Forelimb muscle (tissue), 1 donor: ENCODE results near the gene CAMSAP3. TPM values are rescaled to one million over a fixed set of nuclear protein-coding genes. Genes with fewer than 3 reads are reported as not detected.
"Not testable (repeated sequence)": the region's sequence is repeated elsewhere in the genome, so short reads cannot be mapped to it uniquely, and the experiment has no call there.

ENCODE experiments used
- DNase-seq: peaks from one replicate; pipeline ENCODE4 v3.0.0-alpha.2; 2013; ENCODE audit warnings: low read depth
- polyA plus RNA-seq: library from polyadenylated mRNA; unstranded; fragments of 120-200 nt; gene quantifications from one replicate; pipeline ENCODE4 v1.2.1, GENCODE V29; 2013; ENCODE audit not compliant: insufficient read length

Gene CAMSAP3
- polyA plus RNA-seq, 1 donor, result 0.14 TPM

DNA sequence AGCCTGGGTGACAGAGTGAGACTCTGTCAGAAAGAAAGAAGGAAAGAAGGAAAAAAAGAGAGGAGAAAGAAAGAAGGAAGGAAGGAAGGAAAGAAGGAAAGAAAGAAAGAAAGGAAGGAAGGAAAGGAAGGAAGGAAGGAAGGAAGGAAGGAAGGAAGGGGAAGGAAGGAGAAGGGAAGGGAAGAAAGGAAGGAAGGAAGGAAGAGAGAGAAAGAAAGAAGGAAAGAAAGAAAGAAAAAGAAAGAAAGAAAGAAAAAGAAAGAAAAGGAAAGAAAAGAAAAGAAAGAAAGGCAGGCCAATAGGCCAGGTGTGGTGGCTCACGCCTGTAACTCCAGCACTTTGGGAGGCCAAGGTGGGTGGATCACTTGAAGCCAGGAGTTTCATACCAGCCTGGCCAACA lies 18.2 kb upstream of the CAMSAP3 start:
- not testable (repeated sequence) for DNase-seq

DNA sequence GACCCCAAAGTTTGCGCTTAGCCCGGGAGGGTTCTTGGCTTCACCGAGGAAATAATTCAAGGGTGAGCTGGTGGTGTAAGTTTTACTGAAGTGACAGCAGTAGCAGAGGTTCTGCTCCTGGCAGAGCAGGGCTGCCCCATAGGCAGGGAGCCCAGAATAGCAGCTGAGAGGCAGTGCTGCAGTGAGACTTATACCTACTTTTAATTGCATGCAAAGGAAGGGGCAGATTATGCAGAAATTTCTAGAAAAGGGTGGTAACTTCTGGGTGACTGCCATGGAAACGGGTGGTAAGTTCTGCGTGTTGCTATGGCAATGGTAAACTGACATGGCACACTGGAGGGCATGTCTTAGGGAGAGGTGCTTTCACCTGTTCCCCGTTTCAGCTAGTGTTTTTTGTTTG lies 17.5 kb upstream of the CAMSAP3 start:
- DNase-seq, result no peak

DNA sequence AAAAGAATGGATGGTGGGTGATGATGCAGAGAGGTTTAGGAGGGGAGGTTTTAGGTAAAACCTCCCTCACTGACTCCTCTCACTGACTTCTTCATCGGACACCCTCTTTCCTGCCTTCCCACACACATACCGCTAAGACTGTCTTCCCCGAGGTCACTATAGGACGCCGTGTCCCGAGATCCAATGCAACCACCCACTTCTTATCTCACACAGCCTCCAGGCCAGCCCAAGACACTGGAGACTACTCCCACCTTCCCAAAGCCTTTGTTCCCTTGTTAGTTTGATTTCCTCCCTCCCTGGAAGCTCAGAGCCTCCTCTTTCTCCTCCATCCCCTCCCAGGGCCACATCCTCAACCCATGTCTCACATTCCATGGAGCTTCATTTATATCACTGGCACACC lies 16.5 kb upstream of the CAMSAP3 start:
- DNase-seq, result no peak

- DNase-seq, result no peak
Observed at GRCh38 chr19:7582446-7582845, 13.2 kb upstream of the CAMSAP3 start.

- no peak for DNase-seq
Observed at GRCh38 chr19:7589822-7590221, 5.8 kb upstream of the CAMSAP3 start.

DNA sequence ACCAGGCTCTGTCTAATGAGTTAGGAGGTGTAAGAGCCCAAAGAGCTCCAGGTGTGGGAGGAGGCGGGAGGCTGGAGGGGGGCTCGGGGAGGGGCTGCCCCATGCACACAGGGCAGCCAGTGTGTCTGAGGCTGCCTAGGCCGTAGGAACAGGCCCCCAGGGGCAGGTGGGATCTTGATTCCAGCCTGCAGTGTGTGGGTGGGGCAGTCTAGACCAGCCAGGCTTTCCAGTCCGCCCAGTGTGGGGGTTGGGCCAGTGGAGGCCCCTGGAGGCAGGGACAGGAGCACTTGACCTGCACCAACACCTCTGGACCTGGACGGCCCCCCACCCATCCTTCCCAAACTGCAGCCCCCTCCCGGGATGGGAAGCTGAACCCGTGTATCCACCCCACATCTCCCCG lies 5.4 kb upstream of the CAMSAP3 start:
- no peak for DNase-seq

DNA sequence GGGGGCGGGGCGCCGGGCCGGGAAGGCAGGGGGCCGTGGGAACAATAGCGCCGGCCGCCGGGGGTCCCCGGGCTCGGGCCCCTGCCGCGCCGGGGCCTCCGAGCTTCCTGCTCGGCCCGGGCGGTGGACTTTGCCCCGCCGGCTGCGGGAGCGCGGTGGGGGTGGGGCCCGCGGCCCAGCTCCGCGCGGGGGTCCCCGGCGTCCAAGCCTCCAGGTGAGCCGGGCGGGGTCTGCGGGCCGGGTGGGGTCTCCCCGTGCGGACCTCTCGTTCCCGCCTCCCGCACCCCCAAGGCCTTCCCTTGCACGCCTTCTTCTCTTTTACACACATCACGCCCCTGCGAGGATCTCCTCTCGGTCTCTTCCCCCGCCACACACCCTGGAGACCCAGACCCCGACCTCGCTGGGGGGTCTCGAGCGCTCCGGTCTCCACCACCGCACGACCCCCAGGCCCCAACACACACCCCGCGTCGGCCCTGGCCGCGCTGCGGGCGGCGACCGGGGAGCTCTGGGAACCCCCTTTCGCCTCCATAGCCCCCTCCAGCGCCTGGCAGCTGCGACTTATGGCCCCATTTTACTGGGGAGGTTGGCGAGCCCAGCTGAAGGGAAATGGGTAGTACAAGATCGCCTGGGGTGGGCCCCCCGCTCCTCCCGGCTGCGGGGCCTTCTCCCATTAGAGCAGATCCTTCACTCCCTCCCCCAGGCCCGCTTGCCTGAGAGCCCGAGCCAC lies 711 bp downstream of the CAMSAP3 start:
- no peak for DNase-seq

- no peak for DNase-seq
Observed at GRCh38 chr19:7597689-7598088, 2.0 kb downstream of the CAMSAP3 start.

DNA sequence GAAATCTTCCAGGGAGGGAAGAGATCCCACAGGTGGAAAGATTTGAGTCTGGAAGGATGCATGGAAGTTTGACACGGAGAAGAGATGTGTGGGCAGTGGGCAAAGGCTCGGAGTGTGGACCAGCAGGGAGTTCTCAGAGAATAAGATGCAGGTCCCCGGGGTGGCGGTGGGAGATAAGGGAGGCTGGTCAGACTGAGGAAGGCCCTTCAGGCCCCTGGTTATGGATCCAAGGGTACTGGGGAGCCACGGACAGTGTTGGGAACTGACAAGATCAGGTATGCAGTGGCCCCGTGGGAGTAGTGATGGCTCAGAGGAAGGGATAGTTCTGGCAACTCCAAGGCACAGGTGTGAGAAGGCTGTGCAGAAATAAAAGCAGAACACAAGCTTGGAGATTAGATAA lies 2.5 kb downstream of the CAMSAP3 start:
- no peak for DNase-seq

- DNase-seq, result no peak
Observed at GRCh38 chr19:7600721-7601120, 5.1 kb downstream of the CAMSAP3 start.

- no peak for DNase-seq
Observed at GRCh38 chr19:7602240-7602934, 6.7 kb downstream of the CAMSAP3 start.

DNA sequence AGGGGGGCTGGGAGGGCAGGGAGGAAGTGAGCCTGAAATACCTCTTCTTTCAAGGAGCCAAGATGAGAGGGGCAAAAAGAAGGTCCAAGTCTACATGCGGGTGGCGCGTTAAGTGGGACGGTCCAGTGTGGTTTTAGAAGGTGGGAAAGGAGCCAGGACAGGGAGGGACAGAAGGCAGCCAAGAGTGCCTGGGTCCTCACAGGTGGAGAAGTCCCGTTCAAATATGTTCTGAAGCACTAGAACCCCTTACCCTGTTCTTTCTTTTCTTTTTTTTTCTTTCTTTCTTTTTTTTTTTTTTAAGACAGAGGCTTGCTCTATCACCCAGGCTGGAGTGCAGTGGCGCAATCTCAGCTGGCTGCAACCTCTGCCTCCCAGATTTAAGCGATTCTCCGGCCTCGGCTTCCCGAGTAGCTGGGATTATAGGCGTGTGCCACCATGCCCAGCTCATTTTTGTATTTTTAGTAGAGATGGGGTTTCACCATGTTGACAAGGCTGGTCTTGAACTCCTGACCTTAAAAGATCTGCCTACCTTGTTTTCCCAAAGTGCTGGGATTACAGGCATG lies 7.4 kb downstream of the CAMSAP3 start:
- DNase-seq, result no peak

DNA sequence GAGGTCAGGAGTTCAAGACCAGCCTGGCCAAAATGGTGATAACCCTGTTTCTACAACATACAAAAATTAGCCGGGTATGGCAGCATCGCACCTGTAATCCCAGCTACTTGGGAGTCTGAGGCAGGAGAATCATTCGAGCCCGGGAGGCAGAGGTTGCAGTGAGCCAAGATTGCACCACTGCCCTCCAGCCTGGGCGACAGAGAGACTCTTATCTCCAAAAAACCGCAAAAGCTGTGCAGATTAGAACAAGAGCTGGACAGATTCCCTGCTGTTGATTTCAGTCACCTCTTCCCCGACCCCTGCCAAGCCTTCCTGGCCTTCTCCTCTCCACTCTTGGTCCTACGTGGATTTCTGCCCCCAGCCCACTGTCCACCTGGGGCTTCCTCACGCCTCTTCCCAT lies 8.3 kb downstream of the CAMSAP3 start:
- DNase-seq, result no peak

GRCh38 chr19:7605490-7606222 lies 10.0 kb downstream of the CAMSAP3 start:
- DNase-seq, result no peak

DNA sequence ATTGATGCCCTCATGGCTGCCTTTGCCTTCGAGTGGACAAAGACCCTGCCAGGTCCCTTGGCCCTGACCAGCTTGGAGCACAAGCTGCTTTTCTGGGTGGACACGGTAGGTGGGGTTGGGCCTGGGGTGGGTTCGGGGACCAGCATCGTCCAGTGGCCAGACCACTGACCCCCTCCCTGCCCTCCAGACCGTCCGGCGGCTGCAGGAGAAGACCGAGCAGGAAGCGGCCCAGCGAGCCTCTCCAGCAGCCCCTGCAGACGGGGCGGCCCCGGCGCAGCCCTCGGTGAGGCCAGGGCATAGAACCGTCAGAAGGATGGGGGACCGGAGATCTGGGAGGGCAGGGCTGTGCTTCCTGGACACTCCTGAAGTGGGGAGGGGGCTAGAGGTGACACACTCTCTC lies 10.6 kb downstream of the CAMSAP3 start:
- no peak for DNase-seq

- DNase-seq, result no peak
Observed at GRCh38 chr19:7607212-7607873, 11.7 kb downstream of the CAMSAP3 start.

GRCh38 chr19:7607874-7608560 lies 12.4 kb downstream of the CAMSAP3 start:
- no peak for DNase-seq

GRCh38 chr19:7610491-7611240 lies 15.0 kb downstream of the CAMSAP3 start:
- DNase-seq, result no peak

- no peak for DNase-seq
Observed at GRCh38 chr19:7611541-7612279, 16.0 kb downstream of the CAMSAP3 start.
